Thyroid gland (tissue), 4 donors: ENCODE results near the gene NCF2.
"Not testable (repeated sequence)": the region's sequence is repeated elsewhere in the genome, so short reads cannot be mapped to it uniquely, and the experiment has no call there.

ENCODE experiments used
- CTCF ChIP-seq, 6 experiments: fragments of 200-600 bp in 3 of 6; fragments of 450-650 bp in 3 of 6; sonication (generic) in 3 of 6; IDR thresholded peaks; one replicate each; pipeline ENCODE4 v1.5.1; 2016 to 2019; ENCODE audit warnings: antibody characterized with exemption in 6 of 6, mild to moderate bottlenecking in 2 of 6, inconsistent platforms in 1 of 6, moderate library complexity in 1 of 6
- POLR2A ChIP-seq, 2 donors: fragments of 450-650 bp; IDR thresholded peaks; one replicate each; pipeline ENCODE4 v1.6.1; 2017; ENCODE audit warnings: antibody characterized with exemption in 2 of 2, mild to moderate bottlenecking in 2 of 2, moderate library complexity in 1 of 2

- TF ChIP-seq CTCF, POLR2A (IDR thresholded peaks at IDR 0.05): not testable (repeated sequence)
Observed at GRCh38 chr1:183618202-183618601, 27.9 kb upstream of the NCF2 start.
